ENCODE results near the gene APOOL.

DNA sequence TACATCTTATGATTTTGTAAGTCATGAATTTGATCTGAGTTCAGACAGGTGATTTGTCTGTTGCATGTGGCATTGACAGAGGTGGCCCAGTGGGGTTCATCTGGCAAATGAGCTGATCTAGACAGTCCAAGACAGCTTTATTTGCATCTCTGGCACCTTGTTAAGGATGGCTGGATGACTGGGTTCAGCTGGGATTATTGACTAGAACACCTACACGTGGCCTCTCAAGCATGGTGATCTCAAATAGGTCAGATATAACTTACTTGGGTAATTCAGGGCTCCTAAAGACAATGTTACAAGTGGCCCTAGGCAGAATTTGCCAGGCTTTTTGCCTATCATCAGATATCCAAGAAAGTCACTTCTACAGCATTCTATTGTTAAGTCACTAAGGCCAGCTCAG lies 48.0 kb downstream of the APOOL start:
- TF ChIP-seq, protein P1, sequence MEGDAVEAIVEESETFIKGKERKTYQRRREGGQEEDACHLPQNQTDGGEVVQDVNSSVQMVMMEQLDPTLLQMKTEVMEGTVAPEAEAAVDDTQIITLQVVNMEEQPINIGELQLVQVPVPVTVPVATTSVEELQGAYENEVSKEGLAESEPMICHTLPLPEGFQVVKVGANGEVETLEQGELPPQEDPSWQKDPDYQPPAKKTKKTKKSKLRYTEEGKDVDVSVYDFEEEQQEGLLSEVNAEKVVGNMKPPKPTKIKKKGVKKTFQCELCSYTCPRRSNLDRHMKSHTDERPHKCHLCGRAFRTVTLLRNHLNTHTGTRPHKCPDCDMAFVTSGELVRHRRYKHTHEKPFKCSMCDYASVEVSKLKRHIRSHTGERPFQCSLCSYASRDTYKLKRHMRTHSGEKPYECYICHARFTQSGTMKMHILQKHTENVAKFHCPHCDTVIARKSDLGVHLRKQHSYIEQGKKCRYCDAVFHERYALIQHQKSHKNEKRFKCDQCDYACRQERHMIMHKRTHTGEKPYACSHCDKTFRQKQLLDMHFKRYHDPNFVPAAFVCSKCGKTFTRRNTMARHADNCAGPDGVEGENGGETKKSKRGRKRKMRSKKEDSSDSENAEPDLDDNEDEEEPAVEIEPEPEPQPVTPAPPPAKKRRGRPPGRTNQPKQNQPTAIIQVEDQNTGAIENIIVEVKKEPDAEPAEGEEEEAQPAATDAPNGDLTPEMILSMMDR (conservative IDR thresholded peaks at IDR 0.05) = no peak
- no peak for TF ChIP-seq EZH2 (IDR thresholded peaks at IDR 0.05; ENCODE audit: low read depth)
